GM23338 (cell line): ENCODE results near the gene CA4. TPM values are rescaled to one million over a fixed set of nuclear protein-coding genes. Genes with fewer than 3 reads are reported as not detected.

ENCODE experiments used
- ATAC-seq: fragments of 200-7000 bp; cut with Tn5 transposase; 3 replicates; pipeline ENCODE4 v1.9.1; 2020
- DNase-seq: peaks from one replicate; pipeline ENCODE4 v3.0.0-alpha.2; 2015; ENCODE audit warnings: low spot score
- H2AFZ ChIP-seq: fragments of 200-600 bp; sonication (generic); 2 replicates; pipeline ENCODE4 v1.8.0; 2016; ENCODE audit warnings: antibody characterized with exemption, mild to moderate bottlenecking, moderate library complexity
- H3F3A ChIP-seq: fragments of 200-600 bp; sonication (generic); replicated peaks from 2 replicates; pipeline ENCODE4 v1.8.0; 2017; ENCODE audit warnings: antibody characterized with exemption, mixed run types, low read depth
- H3K27ac ChIP-seq: fragments of 200-600 bp; sonication (generic); 2 replicates; pipeline ENCODE4 v1.6.1; 2016; ENCODE audit warnings: low read depth
- H3K27me3 ChIP-seq: fragments of 200-600 bp; sonication (generic); 2 replicates; pipeline ENCODE4 v1.8.0; 2016; ENCODE audit warnings: mild to moderate bottlenecking, mixed run types, moderate library complexity; ENCODE audit not compliant: insufficient read depth
- H3K36me3 ChIP-seq: fragments of 200-600 bp; sonication (generic); 2 replicates; pipeline ENCODE4 v1.8.0; 2016; ENCODE audit warnings: mild to moderate bottlenecking; ENCODE audit not compliant: insufficient read depth
- H3K4me1 ChIP-seq: fragments of 200-600 bp; sonication (generic); 2 replicates; pipeline ENCODE4 v1.8.0; 2016; ENCODE audit warnings: mild to moderate bottlenecking, moderate library complexity; ENCODE audit not compliant: insufficient read depth
- H3K4me2 ChIP-seq: fragments of 200-600 bp; sonication (generic); 2 replicates; pipeline ENCODE4 v1.7.1; 2017; ENCODE audit warnings: mixed run types
- H3K4me3 ChIP-seq: fragments of 200-600 bp; sonication (generic); 2 replicates; pipeline ENCODE4 v1.6.1; 2016; ENCODE audit warnings: mixed run types
- H3K79me2 ChIP-seq: fragments of 200-600 bp; sonication (generic); replicated peaks from 2 replicates; pipeline ENCODE4 v1.8.0; 2017; ENCODE audit warnings: mild to moderate bottlenecking; ENCODE audit not compliant: insufficient read depth
- H3K9me2 ChIP-seq: fragments of 200-600 bp; sonication (generic); 2 replicates; pipeline ENCODE4 v1.8.0; 2017; ENCODE audit not compliant: insufficient read depth
- H4K20me1 ChIP-seq: fragments of 200-600 bp; sonication (generic); replicated peaks from 2 replicates; pipeline ENCODE4 v1.8.0; 2017; ENCODE audit warnings: mild to moderate bottlenecking; ENCODE audit not compliant: insufficient read depth
- H3K27ac Mint-ChIP-seq: 2 replicates; pipeline ENCODE4 v1.8.0; 2020; ENCODE audit warnings: inconsistent platforms, mild to moderate bottlenecking, moderate library complexity, mixed read lengths
- H3K27me3 Mint-ChIP-seq: 3 replicates; pipeline ENCODE4 v1.8.0; 2022; ENCODE audit warnings: low read depth, mild to moderate bottlenecking, moderate library complexity, mixed read lengths, inconsistent platforms; ENCODE audit not compliant: insufficient read depth, poor library complexity
- H3K36me3 Mint-ChIP-seq: 3 replicates; pipeline ENCODE4 v1.8.0; 2021; ENCODE audit warnings: low read depth, mild to moderate bottlenecking, inconsistent platforms, moderate library complexity, mixed read lengths
- H3K4me1 Mint-ChIP-seq: 3 replicates; pipeline ENCODE4 v1.8.0; 2020; ENCODE audit warnings: mild to moderate bottlenecking, inconsistent platforms, mixed read lengths
- H3K4me3 Mint-ChIP-seq: 3 replicates; pipeline ENCODE4 v1.8.0; 2021; ENCODE audit warnings: moderate library complexity, mild to moderate bottlenecking, inconsistent platforms, mixed read lengths
- H3K9me3 Mint-ChIP-seq: 3 replicates; pipeline ENCODE4 v1.8.0; 2020; ENCODE audit warnings: moderate library complexity, mild to moderate bottlenecking, inconsistent platforms, mixed read lengths
- CREB1 ChIP-seq: fragments of 250-450 bp; sonication (Bioruptor Pico); IDR thresholded peaks from 2 replicates; pipeline ENCODE4 v1.5.0; 2020; ENCODE audit warnings: low read depth, mild to moderate bottlenecking, moderate library complexity
- EZH2 ChIP-seq: fragments of 200-600 bp; sonication (generic); IDR thresholded peaks from one replicate; pipeline ENCODE4 v1.8.0; 2017; ENCODE audit warnings: antibody characterized with exemption, mild to moderate bottlenecking, low read depth; ENCODE audit not compliant: unreplicated experiment
- EZH2phosphoT487 ChIP-seq: fragments of 200-600 bp; sonication (generic); IDR thresholded peaks from one replicate; pipeline ENCODE4 v1.8.1; 2018; ENCODE audit warnings: antibody characterized with exemption; ENCODE audit not compliant: unreplicated experiment
- JUNB ChIP-seq: IDR thresholded peaks from one replicate; pipeline ENCODE4 v1.6.1; 2016; ENCODE audit warnings: antibody characterized with exemption; ENCODE audit not compliant: unreplicated experiment
- NANOG ChIP-seq: IDR thresholded peaks from 2 replicates; pipeline ENCODE4 v1.6.1; 2016; ENCODE audit warnings: antibody characterized with exemption, borderline replicate concordance
- ZNF114 ChIP-seq: fragments of 250-450 bp; sonication (Bioruptor Pico); IDR thresholded peaks from 2 replicates; pipeline ENCODE4 v1.5.0; 2020; ENCODE audit warnings: mild to moderate bottlenecking, moderate library complexity
- ZNF331 ChIP-seq: fragments of 250-450 bp; sonication (Bioruptor Pico); IDR thresholded peaks from 2 replicates; pipeline ENCODE4 v1.5.0; 2020; ENCODE audit warnings: low read depth, mild to moderate bottlenecking, moderate library complexity
- polyA plus RNA-seq: library from polyadenylated mRNA; unstranded; fragments of >200 nt; fragmentation: Nextera tagmentation; extraction: Ambion mirVana; gene quantifications from 2 replicates; pipeline ENCODE4 v1.2.1, GENCODE V29; 2016
- total RNA-seq: library from RNA; depleted of rRNA; stranded (reverse); fragments of >200 nt; shearing (Covaris generic); gene quantifications from 2 replicates; pipeline ENCODE4 v1.2.3, GENCODE V29; 2014
- TF ChIP-seq, protein P1 (sequence below): IDR thresholded peaks from 2 replicates; pipeline ENCODE4 v1.6.1; 2016; ENCODE audit warnings: antibody characterized with exemption
- TF ChIP-seq, protein P2 (sequence below): IDR thresholded peaks from one replicate; pipeline ENCODE4 v1.6.1; 2018; ENCODE audit warnings: antibody characterized with exemption; ENCODE audit not compliant: unreplicated experiment
- TF ChIP-seq, protein P3 (sequence below), 2 experiments: fragments of 200-600 bp in 1 of 2; sonication (generic) in 1 of 2; conservative IDR thresholded peaks; 2 replicates each; pipeline versions ENCODE4 v1.5.1 to v1.6.1; 2016 to 2017; ENCODE audit warnings: antibody characterized with exemption in 2 of 2, low read depth in 2 of 2, mild to moderate bottlenecking in 2 of 2, moderate library complexity in 1 of 2

The CA4 gene
- total and polyA plus RNA-seq, 2 experiments from 2014 or later: 7.6 to 8.2 TPM

DNA sequence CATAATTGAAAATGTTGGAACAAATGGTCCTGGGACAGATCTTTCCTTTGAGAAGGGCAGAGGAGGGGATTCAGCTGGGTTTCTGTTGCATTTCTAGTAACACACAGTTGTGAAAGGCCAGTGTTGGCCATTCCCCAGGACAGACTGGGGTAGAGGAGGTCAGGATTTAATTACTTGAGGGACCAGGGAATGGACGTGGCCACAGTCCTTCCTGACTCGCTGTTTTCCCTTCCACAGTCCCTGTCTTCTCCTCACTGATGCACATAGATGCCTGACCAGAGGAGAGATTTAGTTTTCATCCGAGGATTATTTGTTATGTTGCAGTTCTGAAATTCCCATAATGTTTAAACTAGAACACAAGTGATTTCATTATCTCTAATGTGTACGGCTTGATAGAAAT lies 45.8 kb upstream of the CA4 start (continued):
- TF ChIP-seq EZH2phosphoT487 (no peak), ZNF331 (CRISPR knock-in tag) (no peak), ZNF114 (CRISPR knock-in tag) (no peak), CREB1 (CRISPR knock-in tag) (no peak), EZH2 (no peak), NANOG (no peak)
- TF ChIP-seq, protein P1, sequence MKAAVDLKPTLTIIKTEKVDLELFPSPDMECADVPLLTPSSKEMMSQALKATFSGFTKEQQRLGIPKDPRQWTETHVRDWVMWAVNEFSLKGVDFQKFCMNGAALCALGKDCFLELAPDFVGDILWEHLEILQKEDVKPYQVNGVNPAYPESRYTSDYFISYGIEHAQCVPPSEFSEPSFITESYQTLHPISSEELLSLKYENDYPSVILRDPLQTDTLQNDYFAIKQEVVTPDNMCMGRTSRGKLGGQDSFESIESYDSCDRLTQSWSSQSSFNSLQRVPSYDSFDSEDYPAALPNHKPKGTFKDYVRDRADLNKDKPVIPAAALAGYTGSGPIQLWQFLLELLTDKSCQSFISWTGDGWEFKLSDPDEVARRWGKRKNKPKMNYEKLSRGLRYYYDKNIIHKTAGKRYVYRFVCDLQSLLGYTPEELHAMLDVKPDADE: no peak
- TF ChIP-seq, protein P2, sequence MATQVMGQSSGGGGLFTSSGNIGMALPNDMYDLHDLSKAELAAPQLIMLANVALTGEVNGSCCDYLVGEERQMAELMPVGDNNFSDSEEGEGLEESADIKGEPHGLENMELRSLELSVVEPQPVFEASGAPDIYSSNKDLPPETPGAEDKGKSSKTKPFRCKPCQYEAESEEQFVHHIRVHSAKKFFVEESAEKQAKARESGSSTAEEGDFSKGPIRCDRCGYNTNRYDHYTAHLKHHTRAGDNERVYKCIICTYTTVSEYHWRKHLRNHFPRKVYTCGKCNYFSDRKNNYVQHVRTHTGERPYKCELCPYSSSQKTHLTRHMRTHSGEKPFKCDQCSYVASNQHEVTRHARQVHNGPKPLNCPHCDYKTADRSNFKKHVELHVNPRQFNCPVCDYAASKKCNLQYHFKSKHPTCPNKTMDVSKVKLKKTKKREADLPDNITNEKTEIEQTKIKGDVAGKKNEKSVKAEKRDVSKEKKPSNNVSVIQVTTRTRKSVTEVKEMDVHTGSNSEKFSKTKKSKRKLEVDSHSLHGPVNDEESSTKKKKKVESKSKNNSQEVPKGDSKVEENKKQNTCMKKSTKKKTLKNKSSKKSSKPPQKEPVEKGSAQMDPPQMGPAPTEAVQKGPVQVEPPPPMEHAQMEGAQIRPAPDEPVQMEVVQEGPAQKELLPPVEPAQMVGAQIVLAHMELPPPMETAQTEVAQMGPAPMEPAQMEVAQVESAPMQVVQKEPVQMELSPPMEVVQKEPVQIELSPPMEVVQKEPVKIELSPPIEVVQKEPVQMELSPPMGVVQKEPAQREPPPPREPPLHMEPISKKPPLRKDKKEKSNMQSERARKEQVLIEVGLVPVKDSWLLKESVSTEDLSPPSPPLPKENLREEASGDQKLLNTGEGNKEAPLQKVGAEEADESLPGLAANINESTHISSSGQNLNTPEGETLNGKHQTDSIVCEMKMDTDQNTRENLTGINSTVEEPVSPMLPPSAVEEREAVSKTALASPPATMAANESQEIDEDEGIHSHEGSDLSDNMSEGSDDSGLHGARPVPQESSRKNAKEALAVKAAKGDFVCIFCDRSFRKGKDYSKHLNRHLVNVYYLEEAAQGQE: no peak
- TF ChIP-seq, protein P3, sequence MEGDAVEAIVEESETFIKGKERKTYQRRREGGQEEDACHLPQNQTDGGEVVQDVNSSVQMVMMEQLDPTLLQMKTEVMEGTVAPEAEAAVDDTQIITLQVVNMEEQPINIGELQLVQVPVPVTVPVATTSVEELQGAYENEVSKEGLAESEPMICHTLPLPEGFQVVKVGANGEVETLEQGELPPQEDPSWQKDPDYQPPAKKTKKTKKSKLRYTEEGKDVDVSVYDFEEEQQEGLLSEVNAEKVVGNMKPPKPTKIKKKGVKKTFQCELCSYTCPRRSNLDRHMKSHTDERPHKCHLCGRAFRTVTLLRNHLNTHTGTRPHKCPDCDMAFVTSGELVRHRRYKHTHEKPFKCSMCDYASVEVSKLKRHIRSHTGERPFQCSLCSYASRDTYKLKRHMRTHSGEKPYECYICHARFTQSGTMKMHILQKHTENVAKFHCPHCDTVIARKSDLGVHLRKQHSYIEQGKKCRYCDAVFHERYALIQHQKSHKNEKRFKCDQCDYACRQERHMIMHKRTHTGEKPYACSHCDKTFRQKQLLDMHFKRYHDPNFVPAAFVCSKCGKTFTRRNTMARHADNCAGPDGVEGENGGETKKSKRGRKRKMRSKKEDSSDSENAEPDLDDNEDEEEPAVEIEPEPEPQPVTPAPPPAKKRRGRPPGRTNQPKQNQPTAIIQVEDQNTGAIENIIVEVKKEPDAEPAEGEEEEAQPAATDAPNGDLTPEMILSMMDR (conservative IDR thresholded peaks at IDR 0.05; ENCODE audit: low read depth in 2 of 2): no peak

DNA sequence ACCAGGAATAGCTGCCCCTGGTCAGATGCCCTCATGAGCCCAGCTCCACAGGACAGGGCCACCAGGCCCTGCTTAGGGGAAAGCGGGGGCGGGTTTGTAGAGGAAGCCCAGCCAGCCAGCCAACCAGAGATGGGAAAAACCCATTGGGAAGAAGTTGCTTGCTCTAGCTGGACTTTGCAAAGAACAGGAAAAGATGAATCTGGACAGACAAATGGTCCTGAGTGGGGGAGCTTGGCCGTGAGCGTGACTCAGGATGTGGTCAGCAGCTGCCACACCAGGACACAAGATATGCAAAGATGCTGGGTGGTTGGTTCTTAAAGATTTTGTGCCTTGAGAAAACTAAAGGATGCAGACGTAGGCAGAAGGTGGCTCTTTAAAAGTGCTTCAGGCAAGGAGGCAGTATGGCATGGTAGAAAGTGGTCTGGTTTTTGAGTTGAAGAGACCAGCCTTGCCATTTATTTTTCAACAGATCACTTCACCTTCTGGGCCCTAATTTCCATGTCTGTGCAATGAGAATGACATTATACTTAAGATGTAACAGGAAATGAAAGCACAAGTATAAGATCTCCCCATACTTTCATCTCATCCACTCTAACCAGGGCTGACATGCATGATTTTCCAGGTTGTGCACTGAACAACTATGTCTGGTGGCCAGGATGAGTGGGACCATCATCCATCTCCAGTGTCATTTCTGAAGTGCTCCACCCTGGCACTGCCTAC lies 43.3 kb upstream of the CA4 start:
- Histone ChIP-seq H4K20me1 (no peaks in the 10 kb centered on the region), H3K36me3 (no peaks in the 10 kb centered on the region), H3K27me3 (no peaks in the 10 kb centered on the region), H2AFZ (no peak overlapping the region), H3F3A (0 out of 2 replicates have a peak, but pooled peaks cover 5% of the 10 kb centered on the region), H3K27ac (no peak overlapping the region), H3K4me3 (no peak overlapping the region), H3K4me2 (no peak overlapping the region), H3K79me2 (no peaks in the 10 kb centered on the region), H3K9me2 (no peaks in the 10 kb centered on the region), H3K4me1 (peaks cover 7% of the 10 kb centered on the region)
- H3K36me3 Mint-ChIP-seq: no peaks in the 10 kb centered on the region
- no peak overlapping the region for H3K27ac Mint-ChIP-seq
- no peak overlapping the region for H3K4me3 Mint-ChIP-seq
- no peaks in the 10 kb centered on the region for H3K27me3 Mint-ChIP-seq
- H3K4me1 Mint-ChIP-seq: peaks cover 9% of the 10 kb centered on the region
- DNase-seq (no peak), ATAC-seq (no peak)
- no peaks in the 10 kb centered on the region for H3K9me3 Mint-ChIP-seq
- TF ChIP-seq, protein P2: no peak
- TF ChIP-seq ZNF114 (CRISPR knock-in tag) (no peak), JUNB (no peak)
- TF ChIP-seq, protein P3 (conservative IDR thresholded peaks at IDR 0.05; ENCODE audit: low read depth in 2 of 2): no peak
